ENCODE data around the gene PRDX3. TPM values are rescaled to one million over a fixed set of nuclear protein-coding genes. Genes with fewer than 3 reads are reported as not detected.

Gene PRDX3
- total RNA-seq (100 to 1,000 TPM in 1 of 2 donors, 10 to 100 TPM in 1; 71.7 to 118 TPM), polyA plus RNA-seq (ENCODE audit: insufficient read depth, low read depth, low replicate concordance) (101 TPM)
- long read RNA-seq, donor 1, transcript PRDX3-201 (7 exons, 1,591 nt), result major isoform, 214 of 254 reads
- long read RNA-seq, donor 1, partial matches to known transcripts, result 32 of 254 reads
- long read RNA-seq, donor 1, other reads (novel, unspliced or antisense), result 6 of 254 reads
- long read RNA-seq, donor 2, transcript PRDX3-203 (2 exons, 2,277 nt), result minor isoform, 6 of 215 reads
- long read RNA-seq, donor 2, transcript PRDX3-201 (7 exons, 1,591 nt), result major isoform, 184 of 215 reads
- long read RNA-seq, donor 2, partial matches to known transcripts, result 25 of 215 reads
- long read RNA-seq, donor 2, other reads (novel, unspliced or antisense), result 0 of 215 reads

DNA sequence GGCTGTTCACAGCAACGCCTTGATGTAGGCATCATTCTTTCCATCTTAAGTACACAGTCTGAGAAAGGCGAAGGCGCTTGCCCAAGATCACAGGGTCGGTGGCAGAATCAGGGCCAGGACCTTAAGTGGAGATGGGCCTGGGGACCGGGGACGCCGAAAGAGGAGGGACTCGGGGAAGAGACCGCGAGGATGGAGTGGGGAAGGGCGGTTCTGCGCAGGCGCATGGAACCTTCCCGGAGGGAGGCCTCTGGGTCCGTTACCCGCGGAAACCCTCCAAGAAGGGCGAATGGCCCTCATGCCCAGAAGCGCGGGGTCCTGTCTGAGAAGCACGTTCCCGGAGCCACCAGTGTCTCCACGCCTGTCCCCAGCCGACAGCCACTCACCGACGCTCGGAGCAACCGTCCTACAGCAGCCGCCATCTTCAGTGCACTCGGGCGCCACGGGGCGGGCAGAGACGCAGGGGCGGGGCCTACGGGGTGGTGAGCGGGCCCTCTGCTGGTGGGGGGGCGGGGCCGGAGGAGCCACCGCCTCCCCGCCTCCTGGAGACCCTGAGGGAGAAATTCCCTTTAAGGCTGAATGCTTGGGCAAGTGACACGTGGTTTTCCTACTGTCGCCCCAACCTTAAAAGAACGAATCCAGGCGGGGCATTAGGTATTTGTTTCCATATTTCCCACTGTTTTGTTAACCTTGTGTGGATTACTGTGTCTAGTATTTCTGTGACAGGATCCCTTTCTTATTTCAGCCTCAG lies at the start of gene PRDX3:
Gene PRDX3, minus strand, starts transcription at position 441 of the 748 bp plus-strand sequence. Its CDS starts 22 bp downstream, at position 419.
- Histone ChIP-seq H3K36me3 (ENCODE audit: low read depth, missing control alignments) (no peaks in the 10 kb centered on the region), H3K27me3 (no peaks in the 10 kb centered on the region), H3K4me1 (peaks cover 9% of the 10 kb centered on the region), H3K9me3 (no peaks in the 10 kb centered on the region), H3K27ac (peak within 1 kb of the TSS; percentile 91 to 93), H3K4me3 (peak within 1 kb of the TSS; percentile 62 to 78)
- peak; percentile 95 for DNase-seq
- WGBS, 2 donors, result 0% methylated on average over 9 to 29 of the region's 45 CpGs
- no peak for TF ChIP-seq POLR2A (IDR thresholded peaks at IDR 0.05)
- TF ChIP-seq, protein P1, sequence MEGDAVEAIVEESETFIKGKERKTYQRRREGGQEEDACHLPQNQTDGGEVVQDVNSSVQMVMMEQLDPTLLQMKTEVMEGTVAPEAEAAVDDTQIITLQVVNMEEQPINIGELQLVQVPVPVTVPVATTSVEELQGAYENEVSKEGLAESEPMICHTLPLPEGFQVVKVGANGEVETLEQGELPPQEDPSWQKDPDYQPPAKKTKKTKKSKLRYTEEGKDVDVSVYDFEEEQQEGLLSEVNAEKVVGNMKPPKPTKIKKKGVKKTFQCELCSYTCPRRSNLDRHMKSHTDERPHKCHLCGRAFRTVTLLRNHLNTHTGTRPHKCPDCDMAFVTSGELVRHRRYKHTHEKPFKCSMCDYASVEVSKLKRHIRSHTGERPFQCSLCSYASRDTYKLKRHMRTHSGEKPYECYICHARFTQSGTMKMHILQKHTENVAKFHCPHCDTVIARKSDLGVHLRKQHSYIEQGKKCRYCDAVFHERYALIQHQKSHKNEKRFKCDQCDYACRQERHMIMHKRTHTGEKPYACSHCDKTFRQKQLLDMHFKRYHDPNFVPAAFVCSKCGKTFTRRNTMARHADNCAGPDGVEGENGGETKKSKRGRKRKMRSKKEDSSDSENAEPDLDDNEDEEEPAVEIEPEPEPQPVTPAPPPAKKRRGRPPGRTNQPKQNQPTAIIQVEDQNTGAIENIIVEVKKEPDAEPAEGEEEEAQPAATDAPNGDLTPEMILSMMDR (IDR thresholded peaks at IDR 0.05), result peak in 1 of 3 experiments; percentile 12
- intact Hi-C loops (cut with DNase I; ENCODE audit: low total_unique reads), result no loop called here

DNA sequence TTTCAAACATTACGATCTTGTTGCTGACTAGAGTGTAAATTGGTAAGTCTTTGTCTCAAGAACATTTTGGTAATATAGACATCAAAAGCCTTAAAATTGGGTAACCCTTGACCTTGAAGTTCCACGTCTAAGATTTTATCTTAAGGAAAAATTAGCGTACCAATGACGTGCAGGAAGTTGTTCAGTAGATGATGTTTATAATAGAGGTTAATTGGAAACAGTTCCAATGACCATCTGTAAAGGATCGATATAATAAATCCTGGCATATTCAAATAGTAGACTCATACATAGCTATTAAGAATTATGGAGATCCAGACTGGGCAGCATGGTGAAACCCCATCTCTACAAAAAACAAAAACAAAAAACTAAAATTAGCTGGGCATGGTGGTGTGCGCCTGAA lies 49.2 kb upstream of the PRDX3 start:
- H3K27ac ChIP-seq, result no peak overlapping the region
- no peaks in the 10 kb centered on the region for H3K27me3 ChIP-seq
- H3K36me3 ChIP-seq (ENCODE audit: low read depth, missing control alignments), result no peaks in the 10 kb centered on the region
- intact Hi-C loops (cut with DNase I; ENCODE audit: low total_unique reads), result no loop called here
- H3K4me3 ChIP-seq, result no peak overlapping the region
- 87 to 90% methylated on average over 6 of the region's 6 CpGs for WGBS, 2 donors
- no peaks in the 10 kb centered on the region for H3K9me3 ChIP-seq
- H3K4me1 ChIP-seq, result peaks cover 3% of the 10 kb centered on the region
- DNase-seq, result no peak
- no peak for TF ChIP-seq POLR2A (IDR thresholded peaks at IDR 0.05)
- TF ChIP-seq, protein P1 (IDR thresholded peaks at IDR 0.05), result no peak

GRCh38 chr10:119225083-119225658 lies 46.6 kb upstream of the PRDX3 start:
- Histone ChIP-seq H3K27me3 (no peaks in the 10 kb centered on the region), H3K4me1 (peaks cover 10% of the 10 kb centered on the region), H3K9me3 (no peaks in the 10 kb centered on the region), H3K36me3 (ENCODE audit: low read depth, missing control alignments) (no peaks in the 10 kb centered on the region), H3K4me3 (no peak overlapping the region), H3K27ac (no peak overlapping the region)
- TF ChIP-seq, protein P1 (IDR thresholded peaks at IDR 0.05), result no peak
- no peak for TF ChIP-seq POLR2A (IDR thresholded peaks at IDR 0.05)
- intact Hi-C loops (cut with DNase I; ENCODE audit: low total_unique reads), result no loop called here
- no peak for DNase-seq
- 76 to 85% methylated on average over 4 of the region's 4 CpGs for WGBS, 2 donors

DNA sequence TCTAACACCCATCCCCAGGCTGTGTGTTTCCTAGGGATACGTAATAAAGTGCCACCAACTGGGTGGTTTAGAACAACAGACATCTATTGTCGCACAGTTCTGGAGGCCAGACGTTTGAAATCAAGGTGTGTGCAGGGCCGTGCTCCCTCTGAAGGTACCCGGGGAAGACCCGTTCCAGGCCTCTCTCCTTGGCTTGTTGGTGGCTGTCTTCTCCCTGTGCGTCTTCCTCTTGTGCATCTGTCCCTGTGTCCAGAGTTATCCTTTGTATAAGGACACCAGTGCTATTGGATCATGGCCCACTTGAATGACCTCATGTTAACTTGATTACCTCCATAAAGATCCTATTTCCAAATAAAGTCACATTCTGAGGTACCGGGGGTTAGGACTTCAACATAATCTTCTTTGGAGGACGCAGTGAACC lies 44.4 kb upstream of the PRDX3 start:
- TF ChIP-seq, protein P1 (IDR thresholded peaks at IDR 0.05), result no peak
- intact Hi-C loops (cut with DNase I; ENCODE audit: low total_unique reads), result no loop called here
- Histone ChIP-seq H3K9me3 (no peaks in the 10 kb centered on the region), H3K36me3 (ENCODE audit: low read depth, missing control alignments) (no peaks in the 10 kb centered on the region), H3K4me3 (no peak overlapping the region), H3K27me3 (no peaks in the 10 kb centered on the region), H3K4me1 (peaks cover 10% of the 10 kb centered on the region), H3K27ac (no peak overlapping the region)
- 58 to 66% methylated on average over 9 of the region's 9 CpGs for WGBS, 2 donors
- no peak for DNase-seq

All from testis (tissue), 5 donors.